WTC11 (cell line): Measurements from ENCODE around the gene RALBP1. TPM values are rescaled to one million over a fixed set of nuclear protein-coding genes. Genes with fewer than 3 reads are reported as not detected.

Source experiments
- ATAC-seq: fragments of 200-7000 bp; cut with Tn5 transposase; 2 replicates; pipeline ENCODE4 v1.10.0; 2021; ENCODE audit warnings: mild to moderate bottlenecking, moderate library complexity
- CTCF ChIA-PET: fragments of 300-600 bp; sonication (Branson Sonifier 250); formaldehyde crosslinking; loops from one replicate; lab custom pipeline; 2021; ENCODE audit warnings: antibody characterized with exemption; lab: Charles Lee
- POLR2A ChIA-PET: fragments of 350-600 bp; sonication (Branson Sonifier 250); formaldehyde crosslinking; loops from one replicate; lab custom pipeline; 2021; ENCODE audit warnings: antibody characterized with exemption; lab: Charles Lee
- DNase-seq: peaks from one replicate; pipeline ENCODE4 v3.0.0; 2021; ENCODE audit warnings: low spot score
- H3K27ac Mint-ChIP-seq: 2 replicates; pipeline ENCODE4 v1.8.0; 2021; ENCODE audit warnings: mixed read lengths
- H3K27me3 Mint-ChIP-seq: 2 replicates; pipeline ENCODE4 v1.8.0; 2021; ENCODE audit warnings: low read depth, mild to moderate bottlenecking, moderate library complexity, mixed read lengths
- H3K36me3 Mint-ChIP-seq: 2 replicates; pipeline ENCODE4 v1.8.0; 2021; ENCODE audit warnings: mixed read lengths
- H3K4me1 Mint-ChIP-seq: 2 replicates; pipeline ENCODE4 v1.8.0; 2022; ENCODE audit warnings: mixed read lengths
- H3K4me3 Mint-ChIP-seq: 2 replicates; pipeline ENCODE4 v1.8.0; 2021; ENCODE audit warnings: mild to moderate bottlenecking, moderate library complexity, mixed read lengths
- H3K9me3 Mint-ChIP-seq: 2 replicates; pipeline ENCODE4 v1.8.0; 2021; ENCODE audit warnings: mixed read lengths
- CDX4 ChIP-seq: fragments of 250-450 bp; sonication (Bioruptor Pico); IDR thresholded peaks from 2 replicates; pipeline ENCODE4 v1.9.0; 2021; ENCODE audit warnings: moderate library complexity, mild to moderate bottlenecking, inconsistent platforms, borderline replicate concordance
- E2F1 ChIP-seq: sonication (generic); formaldehyde crosslinking; IDR thresholded peaks from 2 replicates; pipeline ENCODE4 v1.8.0; 2022; ENCODE audit warnings: mild to moderate bottlenecking, missing genetic modification reagents
- ETV6 ChIP-seq: sonication (generic); formaldehyde crosslinking; IDR thresholded peaks from 2 replicates; pipeline ENCODE4 v1.8.1; 2022; ENCODE audit warnings: mild to moderate bottlenecking, missing genetic modification reagents
- FOXK1 ChIP-seq: sonication (generic); formaldehyde crosslinking; IDR thresholded peaks from 2 replicates; pipeline ENCODE4 v1.8.0; 2022; ENCODE audit warnings: mild to moderate bottlenecking, moderate library complexity, missing genetic modification reagents
- JAZF1 ChIP-seq: fragments of 250-450 bp; sonication (Bioruptor Pico); IDR thresholded peaks from 2 replicates; pipeline ENCODE4 v1.9.0; 2021; ENCODE audit warnings: moderate library complexity, mild to moderate bottlenecking, inconsistent platforms
- OVOL2 ChIP-seq: fragments of 250-450 bp; sonication (Bioruptor Pico); IDR thresholded peaks from 2 replicates; pipeline ENCODE4 v1.9.0; 2021; ENCODE audit warnings: mild to moderate bottlenecking, borderline replicate concordance
- RORB ChIP-seq: fragments of 250-450 bp; sonication (Bioruptor Pico); IDR thresholded peaks from 2 replicates; pipeline ENCODE4 v1.9.0; 2021; ENCODE audit warnings: mild to moderate bottlenecking
- USF2 ChIP-seq: sonication (generic); formaldehyde crosslinking; IDR thresholded peaks from 2 replicates; pipeline ENCODE4 v1.8.1; 2023; ENCODE audit warnings: mild to moderate bottlenecking, missing genetic modification reagents, moderate library complexity
- ZBTB21 ChIP-seq: sonication (generic); formaldehyde crosslinking; IDR thresholded peaks from 2 replicates; pipeline ENCODE4 v1.8.1; 2023; ENCODE audit warnings: mild to moderate bottlenecking, missing genetic modification reagents, borderline replicate concordance
- ZNF263 ChIP-seq: sonication (generic); formaldehyde crosslinking; IDR thresholded peaks from 2 replicates; pipeline ENCODE4 v1.8.1; 2022; ENCODE audit warnings: low read depth, mild to moderate bottlenecking, moderate library complexity, missing genetic modification reagents
- total RNA-seq: library from RNA; stranded (reverse); gene quantifications from 3 replicates; pipeline ENCODE4 v1.2.3, GENCODE V29; 2021
- TF ChIP-seq, protein P1 (sequence below): sonication (generic); formaldehyde crosslinking; IDR thresholded peaks from 2 replicates; pipeline ENCODE4 v1.8.1; 2023; ENCODE audit warnings: mild to moderate bottlenecking, missing genetic modification reagents, borderline replicate concordance
- TF ChIP-seq, protein P2 (sequence below): sonication (generic); formaldehyde crosslinking; IDR thresholded peaks from 2 replicates; pipeline ENCODE4 v1.8.0; 2022; ENCODE audit warnings: mild to moderate bottlenecking, missing genetic modification reagents
- TF ChIP-seq, protein P3 (sequence below): sonication (generic); formaldehyde crosslinking; IDR thresholded peaks from 2 replicates; pipeline ENCODE4 v1.8.0; 2023; ENCODE audit warnings: missing genetic modification reagents
- TF ChIP-seq, protein P4 (sequence below): sonication (generic); formaldehyde crosslinking; IDR thresholded peaks from 2 replicates; pipeline ENCODE4 v1.8.1; 2022; ENCODE audit warnings: missing genetic modification reagents, borderline replicate concordance

The RALBP1 gene
- total RNA-seq, 1 experiment from 2014 or later = 69.3 TPM

GRCh38 chr18:9477509-9477908, 2.2 kb downstream of the RALBP1 start:
- Mint-ChIP-seq H3K27ac (peak overlapping the region; percentile 8), H3K4me3 (peak overlapping the region; percentile 81), H3K9me3 (no peaks in the 10 kb centered on the region), H3K36me3 (peaks cover 25% of the 10 kb centered on the region), H3K27me3 (no peaks in the 10 kb centered on the region), H3K4me1 (peaks cover 16% of the 10 kb centered on the region)
- ChIA-PET CTCF (no interaction called here), POLR2A (interaction anchor here (1.1 kb wide), 1 partner anchor 341 kb away, joined by 3 read pairs; no protein-coding TSS in a partner anchor)
- TF ChIP-seq E2F1 (CRISPR knock-in tag) (no peak), JAZF1 (CRISPR knock-in tag) (no peak)
- TF ChIP-seq, protein P1, sequence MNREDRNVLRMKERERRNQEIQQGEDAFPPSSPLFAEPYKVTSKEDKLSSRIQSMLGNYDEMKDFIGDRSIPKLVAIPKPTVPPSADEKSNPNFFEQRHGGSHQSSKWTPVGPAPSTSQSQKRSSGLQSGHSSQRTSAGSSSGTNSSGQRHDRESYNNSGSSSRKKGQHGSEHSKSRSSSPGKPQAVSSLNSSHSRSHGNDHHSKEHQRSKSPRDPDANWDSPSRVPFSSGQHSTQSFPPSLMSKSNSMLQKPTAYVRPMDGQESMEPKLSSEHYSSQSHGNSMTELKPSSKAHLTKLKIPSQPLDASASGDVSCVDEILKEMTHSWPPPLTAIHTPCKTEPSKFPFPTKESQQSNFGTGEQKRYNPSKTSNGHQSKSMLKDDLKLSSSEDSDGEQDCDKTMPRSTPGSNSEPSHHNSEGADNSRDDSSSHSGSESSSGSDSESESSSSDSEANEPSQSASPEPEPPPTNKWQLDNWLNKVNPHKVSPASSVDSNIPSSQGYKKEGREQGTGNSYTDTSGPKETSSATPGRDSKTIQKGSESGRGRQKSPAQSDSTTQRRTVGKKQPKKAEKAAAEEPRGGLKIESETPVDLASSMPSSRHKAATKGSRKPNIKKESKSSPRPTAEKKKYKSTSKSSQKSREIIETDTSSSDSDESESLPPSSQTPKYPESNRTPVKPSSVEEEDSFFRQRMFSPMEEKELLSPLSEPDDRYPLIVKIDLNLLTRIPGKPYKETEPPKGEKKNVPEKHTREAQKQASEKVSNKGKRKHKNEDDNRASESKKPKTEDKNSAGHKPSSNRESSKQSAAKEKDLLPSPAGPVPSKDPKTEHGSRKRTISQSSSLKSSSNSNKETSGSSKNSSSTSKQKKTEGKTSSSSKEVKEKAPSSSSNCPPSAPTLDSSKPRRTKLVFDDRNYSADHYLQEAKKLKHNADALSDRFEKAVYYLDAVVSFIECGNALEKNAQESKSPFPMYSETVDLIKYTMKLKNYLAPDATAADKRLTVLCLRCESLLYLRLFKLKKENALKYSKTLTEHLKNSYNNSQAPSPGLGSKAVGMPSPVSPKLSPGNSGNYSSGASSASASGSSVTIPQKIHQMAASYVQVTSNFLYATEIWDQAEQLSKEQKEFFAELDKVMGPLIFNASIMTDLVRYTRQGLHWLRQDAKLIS (CRISPR knock-in tag) = no peak
- TF ChIP-seq, protein P2, sequence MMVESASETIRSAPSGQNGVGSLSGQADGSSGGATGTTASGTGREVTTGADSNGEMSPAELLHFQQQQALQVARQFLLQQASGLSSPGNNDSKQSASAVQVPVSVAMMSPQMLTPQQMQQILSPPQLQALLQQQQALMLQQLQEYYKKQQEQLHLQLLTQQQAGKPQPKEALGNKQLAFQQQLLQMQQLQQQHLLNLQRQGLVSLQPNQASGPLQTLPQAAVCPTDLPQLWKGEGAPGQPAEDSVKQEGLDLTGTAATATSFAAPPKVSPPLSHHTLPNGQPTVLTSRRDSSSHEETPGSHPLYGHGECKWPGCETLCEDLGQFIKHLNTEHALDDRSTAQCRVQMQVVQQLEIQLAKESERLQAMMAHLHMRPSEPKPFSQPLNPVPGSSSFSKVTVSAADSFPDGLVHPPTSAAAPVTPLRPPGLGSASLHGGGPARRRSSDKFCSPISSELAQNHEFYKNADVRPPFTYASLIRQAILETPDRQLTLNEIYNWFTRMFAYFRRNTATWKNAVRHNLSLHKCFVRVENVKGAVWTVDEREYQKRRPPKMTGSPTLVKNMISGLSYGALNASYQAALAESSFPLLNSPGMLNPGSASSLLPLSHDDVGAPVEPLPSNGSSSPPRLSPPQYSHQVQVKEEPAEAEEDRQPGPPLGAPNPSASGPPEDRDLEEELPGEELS (CRISPR knock-in tag) = no peak
- DNase-seq = no peak
- no peak for ATAC-seq

DNA sequence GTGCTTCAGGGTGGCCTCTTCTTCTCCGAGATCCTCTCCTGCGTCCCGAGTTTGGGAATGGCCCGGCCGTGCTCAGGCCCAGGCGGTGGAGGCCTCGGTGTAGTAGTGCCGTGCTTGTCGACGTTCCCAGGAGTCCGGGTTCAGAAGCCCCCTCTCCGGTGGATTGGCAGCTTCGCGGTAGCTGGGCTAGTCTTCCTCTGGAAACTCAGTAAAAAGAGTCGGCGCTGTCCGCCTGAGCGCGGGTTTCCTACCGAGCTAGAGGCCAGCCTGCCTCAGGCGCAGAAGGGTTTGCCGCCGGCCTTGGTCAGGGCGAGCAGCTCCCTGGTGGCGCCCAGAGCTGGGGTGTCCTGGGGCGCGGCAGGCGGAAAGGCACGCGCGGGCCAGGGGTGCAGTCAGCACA, 3.2 kb downstream of the RALBP1 start:
- TF ChIP-seq, protein P3, sequence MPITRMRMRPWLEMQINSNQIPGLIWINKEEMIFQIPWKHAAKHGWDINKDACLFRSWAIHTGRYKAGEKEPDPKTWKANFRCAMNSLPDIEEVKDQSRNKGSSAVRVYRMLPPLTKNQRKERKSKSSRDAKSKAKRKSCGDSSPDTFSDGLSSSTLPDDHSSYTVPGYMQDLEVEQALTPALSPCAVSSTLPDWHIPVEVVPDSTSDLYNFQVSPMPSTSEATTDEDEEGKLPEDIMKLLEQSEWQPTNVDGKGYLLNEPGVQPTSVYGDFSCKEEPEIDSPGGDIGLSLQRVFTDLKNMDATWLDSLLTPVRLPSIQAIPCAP = no peak
- TF ChIP-seq CDX4 (CRISPR knock-in tag) = no peak
- no peak for TF ChIP-seq USF2 (CRISPR knock-in tag)
- TF ChIP-seq ZNF263 (CRISPR knock-in tag) = no peak
- TF ChIP-seq, protein P4, sequence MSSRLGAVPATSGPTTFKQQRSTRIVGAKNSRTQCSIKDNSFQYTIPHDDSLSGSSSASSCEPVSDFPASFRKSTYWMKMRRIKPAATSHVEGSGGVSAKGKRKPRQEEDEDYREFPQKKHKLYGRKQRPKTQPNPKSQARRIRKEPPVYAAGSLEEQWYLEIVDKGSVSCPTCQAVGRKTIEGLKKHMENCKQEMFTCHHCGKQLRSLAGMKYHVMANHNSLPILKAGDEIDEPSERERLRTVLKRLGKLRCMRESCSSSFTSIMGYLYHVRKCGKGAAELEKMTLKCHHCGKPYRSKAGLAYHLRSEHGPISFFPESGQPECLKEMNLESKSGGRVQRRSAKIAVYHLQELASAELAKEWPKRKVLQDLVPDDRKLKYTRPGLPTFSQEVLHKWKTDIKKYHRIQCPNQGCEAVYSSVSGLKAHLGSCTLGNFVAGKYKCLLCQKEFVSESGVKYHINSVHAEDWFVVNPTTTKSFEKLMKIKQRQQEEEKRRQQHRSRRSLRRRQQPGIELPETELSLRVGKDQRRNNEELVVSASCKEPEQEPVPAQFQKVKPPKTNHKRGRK (CRISPR knock-in tag) = no peak
- TF ChIP-seq RORB (CRISPR knock-in tag) = no peak
- no peak for TF ChIP-seq ZBTB21 (CRISPR knock-in tag)
- no peak for TF ChIP-seq JAZF1 (CRISPR knock-in tag)
- TF ChIP-seq FOXK1 (CRISPR knock-in tag) = no peak
- no peak for TF ChIP-seq ETV6 (CRISPR knock-in tag)
- no peak for TF ChIP-seq OVOL2 (CRISPR knock-in tag)
- Mint-ChIP-seq H3K36me3 (peaks cover 32% of the 10 kb centered on the region), H3K27ac (no peak overlapping the region), H3K4me3 (no peak overlapping the region), H3K27me3 (no peaks in the 10 kb centered on the region), H3K4me1 (peaks cover 16% of the 10 kb centered on the region), H3K9me3 (peaks cover 9% of the 10 kb centered on the region)
- DNase-seq (no peak), ATAC-seq (no peak)
- ChIA-PET POLR2A (interaction anchor here (0.6 kb wide), 1 partner anchor 488 kb away, joined by 3 read pairs; no protein-coding TSS in a partner anchor), CTCF (interaction anchor here (1.1 kb wide), 1 partner anchor 113 kb away, joined by 3 read pairs; no protein-coding TSS in a partner anchor)
